ENCODE measurements around the gene XRCC2.

Gene XRCC2

DNA sequence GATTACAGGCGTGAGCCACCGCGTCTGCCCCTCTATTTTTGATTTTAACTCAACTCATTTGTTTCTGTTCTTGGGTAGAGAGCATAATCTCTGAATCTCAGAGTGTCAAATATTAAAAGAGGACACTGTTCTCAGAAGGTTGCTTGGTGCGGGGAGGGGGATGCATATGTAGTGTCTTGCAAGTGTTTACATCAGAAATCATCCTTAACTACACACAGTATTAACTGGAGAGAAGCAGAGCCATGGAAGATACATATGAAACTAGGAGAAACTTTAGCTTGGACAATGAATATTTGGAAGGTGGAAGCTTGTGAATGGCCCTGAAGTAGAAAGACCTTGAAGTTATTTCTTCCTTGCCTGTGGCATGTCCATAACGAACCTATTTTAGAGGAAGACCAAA lies 57.5 kb downstream of the XRCC2 start:
- no peak for DNase-seq (ENCODE audit: extremely low read depth in 1 of 2, low read depth in 1 of 2)

DNA sequence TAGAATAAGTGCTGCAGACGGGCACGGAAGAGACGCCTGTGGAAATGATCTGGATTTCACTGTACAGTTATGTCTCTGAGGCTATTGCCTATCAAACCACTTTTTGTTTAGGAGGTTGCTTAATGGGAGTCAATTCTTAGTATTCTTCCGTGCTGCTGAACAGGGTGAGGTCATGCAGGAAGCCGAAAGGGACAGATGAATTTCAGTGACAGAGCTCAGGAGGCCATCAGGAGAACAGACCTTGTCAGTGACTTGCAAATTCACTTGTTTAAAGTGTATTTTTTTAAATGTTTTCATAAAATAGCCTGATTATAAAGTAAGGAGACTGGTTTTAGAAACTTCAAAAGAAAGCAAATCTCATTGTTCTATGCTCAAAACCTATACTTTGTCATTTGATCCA lies 58.9 kb downstream of the XRCC2 start:
- no peak for DNase-seq (ENCODE audit: extremely low read depth in 1 of 2, low read depth in 1 of 2)

DNA sequence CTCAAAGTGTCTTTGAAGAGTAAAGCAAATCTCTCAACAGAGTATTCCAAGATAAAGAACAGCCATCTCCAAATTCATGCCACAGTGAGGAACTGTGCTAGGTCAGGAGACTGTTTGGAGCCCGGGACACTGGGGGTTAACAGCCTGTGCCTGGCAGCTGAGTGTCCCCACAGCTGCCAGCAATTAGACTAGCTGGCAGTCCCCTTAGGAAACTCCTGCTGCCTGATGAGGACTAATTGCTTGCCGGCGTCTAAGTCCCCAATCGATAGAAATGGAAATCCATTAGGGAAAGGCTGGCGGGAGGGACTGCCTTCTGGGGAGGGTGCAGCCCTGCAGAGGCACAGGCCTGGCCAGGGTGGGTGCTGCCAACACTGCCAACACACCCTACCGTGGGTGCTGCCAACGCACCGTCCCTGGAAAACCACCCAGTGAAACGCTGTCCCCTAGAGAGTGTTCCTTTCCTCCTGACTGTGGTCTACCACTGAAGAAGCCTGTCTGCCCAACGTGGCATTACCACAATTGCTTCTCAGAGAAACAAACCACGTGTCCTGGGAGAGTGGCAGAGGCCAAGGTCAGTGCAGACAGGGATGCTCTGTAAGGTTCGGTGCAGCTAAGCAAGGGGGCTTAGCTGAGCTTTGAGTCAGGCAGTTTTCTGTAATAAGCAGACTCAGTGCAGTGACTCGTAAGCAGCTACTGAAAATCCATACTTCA lies 60.8 kb downstream of the XRCC2 start:
- no peak for DNase-seq (ENCODE audit: extremely low read depth in 1 of 2, low read depth in 1 of 2)

DNA sequence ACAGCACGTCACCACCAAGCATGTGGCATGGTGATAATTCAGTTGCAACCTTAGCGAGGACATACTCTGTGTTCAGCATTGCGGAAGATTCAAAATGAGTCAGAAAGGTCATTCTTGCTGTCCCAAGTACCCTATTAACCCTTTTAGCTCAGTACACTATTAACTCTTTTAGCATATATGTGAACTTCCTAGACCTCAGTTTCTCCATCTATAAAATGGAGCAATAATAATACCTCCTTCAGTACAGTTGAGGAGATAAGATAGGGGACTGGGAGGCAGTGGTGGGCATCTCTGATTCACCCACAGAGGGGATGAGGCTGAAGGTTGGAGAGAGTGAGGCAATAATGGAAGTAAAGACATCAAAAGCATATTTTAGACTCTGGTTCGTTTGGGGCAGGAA lies 67.3 kb downstream of the XRCC2 start:
- no peak for DNase-seq (ENCODE audit: extremely low read depth in 1 of 2, low read depth in 1 of 2)

DNA sequence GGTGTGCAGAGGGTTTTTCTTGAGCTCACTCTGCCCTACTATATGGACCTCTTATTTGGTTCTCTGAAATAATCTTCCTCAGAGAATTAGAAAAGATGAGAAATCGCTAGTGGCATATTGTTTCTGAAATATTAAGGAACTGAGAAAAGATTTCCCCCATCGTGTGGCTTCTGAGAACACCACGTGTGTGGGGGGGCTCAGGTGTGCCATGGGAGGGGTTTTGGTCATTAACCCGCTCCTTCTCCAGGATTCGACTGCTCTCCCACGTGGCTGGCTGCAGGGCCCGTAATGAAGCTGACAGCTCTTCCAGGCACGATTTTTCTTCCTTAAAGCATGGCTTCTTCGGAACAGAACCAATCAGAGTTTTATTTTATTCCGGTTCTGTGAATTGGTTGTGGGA lies 67.7 kb downstream of the XRCC2 start:
- DNase-seq (ENCODE audit: extremely low read depth in 1 of 2, low read depth in 1 of 2) = no peak

DNA sequence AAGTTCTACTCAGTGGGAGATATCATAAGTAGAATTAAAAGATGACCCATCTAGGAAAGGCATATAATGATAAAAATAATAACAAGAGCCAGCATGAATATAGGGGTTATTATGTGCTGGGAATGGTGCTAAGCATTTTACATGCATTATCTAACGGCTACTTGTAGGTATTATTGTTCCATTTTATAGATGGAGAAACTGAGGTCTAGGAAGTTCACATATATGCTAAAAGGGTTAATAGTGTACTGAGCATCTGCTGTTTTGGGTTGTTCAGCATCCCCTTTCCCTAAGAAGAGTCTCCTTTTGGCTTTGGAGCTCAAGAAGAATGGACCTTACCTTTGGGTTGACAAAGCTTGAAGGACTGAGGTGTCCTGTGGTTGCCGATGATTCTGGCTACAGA lies 68.9 kb downstream of the XRCC2 start:
- no peak for DNase-seq (ENCODE audit: extremely low read depth in 1 of 2, low read depth in 1 of 2)

DNA sequence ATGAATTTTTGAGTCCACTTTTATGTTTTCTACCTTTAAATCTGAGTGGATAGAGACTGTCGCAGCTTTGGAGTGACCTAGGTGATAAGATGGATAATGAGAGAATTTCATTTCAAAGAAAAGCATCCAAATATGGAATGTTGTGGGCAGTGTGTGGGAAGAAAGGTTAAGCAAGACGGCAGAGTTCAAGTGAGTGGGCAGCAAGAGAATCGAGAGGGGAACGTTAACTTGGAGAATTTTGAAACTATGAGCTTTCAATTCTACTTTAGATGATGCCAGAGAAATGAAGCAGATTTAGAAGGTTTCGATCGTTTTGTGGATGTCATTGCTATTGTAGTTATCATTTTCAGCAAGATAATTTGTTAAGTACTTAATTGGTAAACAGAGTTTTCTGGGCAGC lies 73.0 kb downstream of the XRCC2 start:
- DNase-seq (ENCODE audit: extremely low read depth in 1 of 2, low read depth in 1 of 2) = no peak

DNA sequence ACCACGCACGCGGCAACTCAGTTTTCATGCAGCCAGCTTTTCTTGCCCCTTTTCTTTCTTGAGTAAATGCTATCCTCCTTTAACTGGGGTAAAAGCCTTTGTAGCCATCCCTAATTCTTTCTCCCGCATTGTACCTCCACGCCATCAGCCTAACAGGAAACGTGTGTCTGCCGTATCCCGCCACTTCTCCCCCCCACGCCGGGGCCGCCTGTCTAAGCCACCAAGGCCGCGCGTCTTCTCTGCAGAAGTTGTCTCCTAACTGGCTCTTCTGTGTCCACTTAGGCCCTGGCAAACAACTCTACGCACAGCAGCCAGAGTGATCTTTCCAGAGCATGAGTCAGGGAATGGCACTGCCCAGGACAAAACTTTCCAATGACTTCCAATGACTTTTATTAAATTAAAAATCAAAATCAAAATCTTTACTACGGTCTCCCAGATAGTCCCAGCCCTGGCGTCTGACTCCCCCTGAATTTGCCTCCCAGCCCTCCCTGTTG lies 74.6 kb downstream of the XRCC2 start:
- no peak for DNase-seq (ENCODE audit: extremely low read depth in 1 of 2, low read depth in 1 of 2)

DNA sequence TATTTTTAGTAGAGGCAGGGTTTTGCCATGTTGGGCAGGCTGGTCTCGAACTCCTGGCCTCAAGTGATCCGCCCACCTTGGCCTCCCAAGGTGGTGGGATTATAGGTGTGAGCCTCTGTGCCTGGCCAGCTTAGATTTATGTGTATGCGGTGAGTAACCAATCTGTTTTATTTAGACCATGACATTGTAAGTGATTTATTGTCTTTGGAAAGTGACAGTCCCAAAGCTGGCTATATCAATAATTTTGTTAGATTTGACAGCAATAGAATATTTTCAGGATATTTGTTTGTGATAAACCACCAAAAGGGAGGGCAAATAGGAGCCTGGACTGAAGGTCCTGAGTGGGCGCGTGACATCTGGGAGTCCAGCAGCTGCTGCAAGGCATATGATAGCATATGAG lies 75.7 kb downstream of the XRCC2 start:
- no peak for DNase-seq (ENCODE audit: extremely low read depth in 1 of 2, low read depth in 1 of 2)

DNA sequence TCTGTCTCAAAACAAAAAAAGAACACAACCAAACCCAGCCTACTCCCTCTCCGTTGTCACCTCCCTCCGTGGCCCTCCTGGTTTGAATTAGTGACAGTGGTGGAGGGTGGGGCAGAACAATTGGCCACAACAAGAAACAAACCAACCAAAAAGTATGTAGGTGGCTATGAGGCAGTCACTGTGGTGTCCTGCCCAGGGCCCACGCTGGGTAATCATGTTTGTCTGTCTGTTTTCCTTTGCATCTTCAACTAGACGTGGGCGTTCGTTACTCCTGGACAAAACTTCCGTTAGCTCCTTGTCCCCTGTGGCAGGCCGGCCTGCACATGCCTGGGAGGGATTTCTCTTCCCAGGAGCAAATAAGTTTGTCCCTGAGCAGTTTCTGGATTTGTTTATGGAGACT lies 78.4 kb downstream of the XRCC2 start:
- no peak for DNase-seq (ENCODE audit: extremely low read depth in 1 of 2, low read depth in 1 of 2)

DNA sequence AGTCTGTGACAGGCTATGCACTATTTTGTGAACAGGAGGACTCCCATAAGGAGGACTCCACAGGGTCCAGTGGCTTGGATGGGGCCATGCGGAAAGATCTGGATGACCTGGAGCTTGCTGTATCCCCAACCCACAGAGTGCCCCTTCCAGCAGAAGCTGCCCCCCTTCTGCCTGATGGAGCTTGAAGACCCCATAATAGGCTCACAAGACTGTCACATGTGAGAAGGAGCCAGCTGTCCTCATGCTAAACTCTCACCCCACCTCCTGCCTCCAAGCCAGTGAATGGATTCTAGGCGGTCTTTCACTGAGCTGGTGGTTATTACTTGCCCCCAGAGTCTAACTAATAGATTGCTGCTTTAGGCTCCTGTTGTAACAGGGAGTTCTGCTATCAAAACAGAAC lies 79.1 kb downstream of the XRCC2 start:
- DNase-seq (ENCODE audit: extremely low read depth in 1 of 2, low read depth in 1 of 2) = no peak
